GM21360 (cell line): ENCODE results near the gene H2AZ2.

ENCODE experiments used
- ATAC-seq: cut with Tn5 transposase; IDR thresholded peaks from one replicate; pipeline ENCODE4 v1.9.1; 2021; ENCODE audit warnings: mild to moderate bottlenecking, moderate library complexity; ENCODE audit not compliant: unreplicated experiment

Gene H2AZ2

DNA sequence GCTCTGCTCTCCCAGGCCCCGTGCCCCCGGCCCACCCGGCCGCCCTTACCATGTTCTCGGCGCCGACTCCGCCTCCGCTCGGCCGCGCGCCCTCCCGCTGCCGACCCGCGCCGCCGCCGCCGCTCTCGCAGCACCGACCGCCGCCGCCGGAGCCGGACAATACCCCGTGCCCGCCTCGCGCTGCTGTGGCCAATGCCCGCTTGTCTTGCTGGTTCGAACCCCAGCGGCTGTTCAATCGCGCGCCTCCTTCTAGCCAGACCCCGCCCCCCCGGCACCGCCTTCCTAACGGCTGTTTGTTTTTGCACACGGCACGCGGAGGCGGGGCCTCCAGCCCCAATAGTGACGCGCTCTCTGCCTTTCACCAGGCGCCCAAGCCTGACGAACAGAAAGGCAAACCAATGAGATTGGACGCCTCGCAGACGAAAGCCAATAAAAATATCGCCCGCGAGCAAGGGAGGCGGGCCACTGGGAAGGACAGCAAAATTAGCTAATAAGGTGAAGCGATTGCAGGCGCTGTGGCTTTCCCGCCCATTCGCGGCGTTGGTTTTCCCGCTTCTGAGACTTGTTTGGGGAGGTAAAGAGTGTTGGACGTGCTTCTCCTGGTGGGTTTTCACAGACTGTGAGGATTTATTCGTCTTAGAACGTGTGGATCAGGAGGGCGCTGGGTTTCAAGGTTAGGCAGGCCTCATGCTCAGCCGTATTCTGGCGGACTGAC, at the start of gene H2AZ2:
Gene H2AZ2, minus strand, starts transcription at position 168 of the 715 bp plus-strand sequence. Its CDS starts 116 bp downstream, at position 52.
- ATAC-seq = peak; percentile 79

DNA sequence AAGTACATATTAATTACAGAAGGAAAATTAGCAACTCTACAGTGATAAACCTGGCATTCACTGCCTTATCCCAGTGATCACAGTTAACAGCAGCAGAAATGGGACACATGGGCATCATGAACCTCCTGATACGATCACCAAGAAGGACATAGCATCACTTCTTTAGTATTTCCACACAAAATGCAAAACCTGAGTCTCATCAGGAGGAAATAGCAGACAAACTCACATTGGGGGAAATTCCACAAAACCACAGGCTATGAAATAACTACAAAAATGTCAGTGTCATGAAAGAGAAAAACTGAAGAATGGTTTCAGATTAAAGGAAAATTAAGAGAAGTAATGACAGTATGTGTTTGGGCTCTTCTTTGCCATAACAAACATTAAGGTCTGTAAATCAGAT, 49.4 kb upstream of the H2AZ2 start:
- no peak for ATAC-seq

DNA sequence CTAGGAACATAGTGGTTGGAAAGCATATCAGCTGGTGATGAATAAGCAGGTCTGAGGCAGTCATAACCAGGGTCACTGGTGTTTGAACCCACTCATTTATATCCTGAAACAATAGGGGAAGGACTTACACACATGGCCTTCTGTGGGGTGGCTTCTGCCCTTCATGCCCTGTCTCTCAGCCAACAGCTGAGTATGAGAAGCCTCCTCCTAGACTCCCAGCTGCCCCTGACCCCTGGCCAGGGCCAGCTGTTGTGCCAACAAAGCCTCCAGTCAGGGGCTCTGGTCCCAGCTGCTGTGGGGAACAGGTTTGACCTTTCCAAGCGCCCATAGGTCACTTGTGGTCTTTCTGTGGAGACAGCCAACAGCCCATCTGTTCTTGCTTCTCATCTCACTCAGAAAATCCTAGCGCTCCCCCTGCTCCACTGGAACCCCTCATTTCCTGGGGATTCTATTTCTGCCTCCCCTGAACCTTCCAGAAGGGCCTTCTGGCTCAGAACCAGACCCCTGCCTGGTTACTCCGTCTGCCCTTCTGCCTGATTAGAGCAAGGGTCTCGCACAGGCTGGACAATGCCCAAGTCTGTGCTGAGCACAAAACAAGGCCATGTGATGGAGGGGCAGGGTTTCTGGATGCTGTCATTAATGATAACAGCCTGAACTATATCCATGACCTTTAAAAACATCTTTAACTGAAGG, 47.1 kb upstream of the H2AZ2 start:
- ATAC-seq = no peak

DNA sequence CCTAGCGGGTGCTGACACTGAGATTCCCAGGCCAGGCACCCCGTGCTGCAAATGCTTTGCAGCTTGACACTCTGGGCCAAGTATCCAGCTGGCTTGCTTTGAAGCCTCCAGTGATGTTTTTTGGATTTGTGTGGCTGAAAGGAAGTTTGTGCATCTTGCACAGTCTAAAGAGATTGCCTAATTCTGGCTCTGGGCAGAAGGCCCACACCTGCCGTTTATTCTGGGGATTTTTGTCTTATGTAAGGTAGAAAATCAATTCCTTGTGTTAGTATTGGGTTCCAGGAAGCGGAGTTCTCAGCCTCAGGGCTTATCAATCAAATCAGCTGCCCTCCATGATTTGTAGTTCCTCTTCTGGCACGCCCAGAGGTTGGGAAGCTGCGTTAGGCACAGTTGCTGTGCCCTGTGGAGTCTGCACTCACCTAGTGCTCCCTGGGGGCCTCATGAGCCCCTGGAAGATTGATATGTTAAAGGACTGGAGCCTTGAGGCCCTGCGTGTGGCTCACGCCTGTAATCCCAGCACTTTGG, 45.9 kb upstream of the H2AZ2 start:
- ATAC-seq = no peak

DNA sequence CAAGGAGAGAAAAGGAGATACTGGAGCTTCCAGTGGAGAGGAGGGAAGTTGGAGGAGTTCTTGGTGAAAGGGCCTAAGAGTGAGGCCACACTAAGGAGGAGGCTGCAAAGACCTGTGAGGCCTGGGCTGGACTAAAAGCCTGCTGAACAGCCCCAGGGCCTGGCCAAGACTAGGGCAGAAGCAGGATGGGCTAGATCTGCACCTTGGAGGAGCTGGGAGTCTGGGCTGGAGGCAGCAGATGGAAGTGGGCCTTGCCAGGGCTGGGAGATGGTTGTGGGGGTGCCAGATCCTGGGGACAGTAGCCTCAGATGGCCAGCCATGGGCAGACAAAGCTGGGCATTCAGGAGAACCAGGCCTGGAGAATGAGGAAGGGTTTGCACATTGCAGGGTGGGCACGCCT, 43.9 kb upstream of the H2AZ2 start:
- no peak for ATAC-seq

DNA sequence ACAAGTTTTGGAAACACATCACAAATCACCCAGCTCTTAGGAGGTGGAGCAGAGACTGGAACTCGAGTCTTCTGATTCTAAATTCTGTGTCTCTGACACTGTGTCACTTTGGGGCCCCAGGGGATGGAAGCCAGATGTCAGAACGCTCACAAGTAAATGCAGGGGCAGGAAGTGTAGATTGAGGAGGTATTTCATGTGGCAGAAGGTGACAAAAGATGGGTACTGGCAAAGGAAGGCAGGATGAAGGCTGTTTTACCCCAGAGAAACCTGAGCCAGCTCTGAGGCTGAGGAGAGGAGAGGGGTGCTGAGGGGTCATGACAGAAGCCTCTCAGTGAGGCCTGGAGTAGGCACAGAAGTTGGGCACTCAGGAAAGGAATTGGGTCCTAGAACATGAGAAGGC, 43.5 kb upstream of the H2AZ2 start:
- no peak for ATAC-seq

DNA sequence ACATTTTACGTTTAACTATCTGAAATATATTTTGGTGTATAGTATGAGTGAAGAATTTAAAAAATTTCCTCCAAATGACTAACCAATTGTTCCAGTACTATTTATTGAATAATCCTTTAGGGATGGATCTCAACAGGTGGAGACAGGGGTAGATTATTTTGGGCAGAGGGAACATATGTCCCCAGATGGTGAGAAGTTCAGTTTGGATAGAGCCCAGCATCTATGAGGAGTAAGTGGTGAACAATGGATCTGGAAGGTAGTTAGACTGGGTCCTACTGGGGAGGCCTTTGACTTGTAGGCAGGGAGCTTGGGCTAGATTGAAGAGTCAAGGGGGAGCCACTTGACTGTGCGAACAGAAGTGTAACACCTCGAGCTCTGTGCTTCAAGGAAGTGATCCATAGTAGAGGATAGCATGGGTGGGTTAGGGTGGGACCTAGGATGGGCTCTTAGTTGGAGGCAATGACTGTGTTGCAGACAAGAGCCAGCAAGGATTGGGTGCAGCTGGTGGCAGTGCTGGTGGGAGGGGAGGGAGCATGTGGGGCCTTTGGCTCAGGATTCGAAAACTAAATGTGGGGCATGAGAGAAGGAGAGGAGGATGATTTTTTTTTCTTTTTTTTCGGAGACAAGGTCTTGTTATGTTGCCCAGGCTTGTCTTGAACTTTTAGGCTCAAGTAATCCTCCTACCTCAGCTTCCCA, 41.3 kb upstream of the H2AZ2 start:
- no peak for ATAC-seq

DNA sequence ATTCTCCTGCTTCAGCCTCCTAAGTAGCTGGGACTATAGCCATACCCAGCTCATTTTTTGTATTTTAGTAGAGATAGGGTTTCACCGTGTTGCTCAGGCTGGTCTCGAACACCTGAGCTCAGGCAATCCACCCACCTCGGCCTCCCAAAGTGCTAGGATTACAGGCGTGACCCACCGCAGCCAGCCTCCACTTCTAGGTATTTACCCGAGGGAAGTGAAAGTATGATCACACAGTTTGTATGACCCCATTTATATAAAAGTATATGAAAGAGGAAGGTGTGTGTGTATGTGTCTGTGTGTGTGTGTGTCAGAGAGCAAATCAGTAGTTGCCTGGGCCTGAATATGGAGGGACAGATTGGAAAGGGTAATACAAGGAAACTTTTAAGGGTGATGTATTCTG, 39.4 kb upstream of the H2AZ2 start:
- no peak for ATAC-seq

DNA sequence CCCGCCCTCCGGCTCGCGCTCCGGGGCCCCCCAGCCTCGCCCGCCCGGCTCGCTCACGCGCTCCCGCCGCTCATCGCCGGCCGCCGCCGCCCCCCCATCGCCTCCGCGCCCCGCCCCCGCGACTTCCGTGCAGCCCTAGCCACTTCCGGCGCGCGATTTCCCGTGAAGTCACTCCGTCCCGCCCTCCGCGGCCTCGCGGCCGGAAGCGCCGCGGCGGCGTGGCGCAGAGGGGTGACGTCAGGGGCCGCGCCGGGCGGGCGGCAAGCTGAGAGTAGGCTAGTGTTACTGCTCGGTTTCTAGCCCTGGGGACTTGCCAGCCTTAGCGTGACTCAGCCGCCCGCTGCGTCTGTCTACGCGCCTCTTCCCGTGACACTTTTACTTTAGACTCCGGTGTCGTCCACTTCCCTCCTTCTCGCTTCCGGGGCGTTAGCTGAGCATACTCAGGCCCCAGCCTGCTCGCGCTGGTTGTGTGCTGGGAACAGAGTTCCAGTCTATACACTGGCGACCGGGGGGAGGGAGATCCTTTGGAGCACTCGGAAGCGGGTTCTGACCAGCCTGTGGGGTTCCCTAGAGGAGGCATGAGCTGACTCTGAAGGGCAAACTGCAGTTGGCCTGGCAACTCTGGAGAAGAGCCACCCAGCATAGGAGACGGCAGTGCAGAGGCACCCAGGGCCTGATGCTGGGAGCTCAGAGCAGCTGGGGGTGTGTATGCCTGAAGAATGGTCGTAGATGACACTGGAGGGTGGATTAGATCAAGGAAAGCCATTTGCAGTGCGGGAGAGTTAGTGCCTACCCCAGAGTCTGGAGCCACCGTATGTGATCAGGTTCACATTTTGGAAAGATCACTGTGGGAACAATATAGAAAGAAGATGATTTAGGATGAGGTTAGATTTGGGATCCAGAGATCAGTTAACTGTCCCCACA, 37.8 kb upstream of the H2AZ2 start, which contains the start of gene PURB:
Gene PURB, minus strand, starts transcription at position 137 of the 924 bp plus-strand sequence. CDS start 182 bp downstream, outside the sequence.
- ATAC-seq = peak; percentile 86

DNA sequence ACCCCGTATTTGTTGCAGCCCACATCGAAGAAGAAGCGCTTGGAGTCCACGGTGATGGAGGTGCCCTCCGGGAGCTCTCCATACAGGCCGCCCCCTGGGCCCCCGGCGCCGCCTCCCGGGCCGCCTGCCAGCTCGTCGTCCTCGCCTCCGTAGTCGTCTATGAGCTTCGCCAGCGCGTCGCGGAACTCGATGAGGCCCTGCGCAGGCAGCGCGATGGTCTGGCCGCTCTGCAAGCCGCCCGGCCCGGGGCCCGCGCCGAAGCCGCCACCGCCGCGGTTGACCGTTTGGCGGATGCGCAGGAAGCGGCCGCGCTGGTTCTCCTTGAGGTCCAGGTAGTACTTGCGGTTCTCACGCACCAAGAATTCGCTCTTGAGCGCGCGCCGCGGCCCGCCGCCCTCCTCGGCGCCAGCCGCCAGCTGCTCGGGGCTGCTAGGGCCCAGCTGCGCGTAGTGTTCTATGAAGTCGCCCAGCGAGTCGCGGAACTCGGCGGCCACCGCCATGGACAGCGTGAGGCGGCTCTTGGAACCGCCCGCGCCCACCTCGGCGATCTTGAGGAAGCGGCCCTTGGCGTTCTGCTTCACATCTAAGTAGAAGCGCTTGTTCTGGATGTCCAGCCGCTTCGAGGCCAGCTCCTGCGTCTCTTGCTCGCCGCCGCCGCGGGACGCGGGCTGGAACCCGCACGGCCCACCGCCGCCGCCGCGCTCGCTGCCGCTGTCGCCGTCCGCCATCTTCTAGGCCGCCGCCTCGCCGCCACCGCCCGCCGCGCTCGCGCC, 36.9 kb upstream of the H2AZ2 start:
- peak; percentile 17 for ATAC-seq

DNA sequence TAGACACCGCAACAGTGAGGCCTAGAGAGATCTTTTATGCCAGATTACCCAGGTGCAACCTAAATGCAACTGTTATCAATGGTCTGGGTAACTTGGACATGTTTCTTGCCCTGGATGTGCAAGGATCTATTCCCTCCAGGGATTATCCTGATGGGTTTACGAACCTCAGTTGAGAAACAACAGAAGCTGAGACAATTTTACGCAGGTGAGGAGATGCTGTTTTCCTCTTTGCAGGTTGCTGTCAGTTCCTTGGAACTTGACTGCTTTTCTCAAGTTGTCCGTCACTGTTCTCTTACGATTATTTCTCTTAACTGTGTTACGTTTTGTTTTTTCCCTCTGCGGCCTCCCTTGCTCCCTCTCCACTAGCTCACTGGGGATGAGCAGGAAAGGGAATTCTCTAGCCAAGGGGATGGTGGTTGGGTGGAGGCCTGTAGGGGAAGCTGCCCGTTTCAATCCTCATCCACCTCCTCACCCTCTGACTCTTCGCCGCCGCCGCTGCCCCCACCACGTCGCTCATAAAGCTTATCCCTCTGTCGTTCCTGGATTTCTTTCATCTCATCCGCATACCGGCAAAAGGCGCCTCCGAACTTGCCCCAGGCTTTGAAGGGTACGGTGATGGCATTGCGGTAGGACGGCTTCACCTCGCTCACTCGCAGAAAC, 36.2 kb upstream of the H2AZ2 start:
- ATAC-seq = no peak

DNA sequence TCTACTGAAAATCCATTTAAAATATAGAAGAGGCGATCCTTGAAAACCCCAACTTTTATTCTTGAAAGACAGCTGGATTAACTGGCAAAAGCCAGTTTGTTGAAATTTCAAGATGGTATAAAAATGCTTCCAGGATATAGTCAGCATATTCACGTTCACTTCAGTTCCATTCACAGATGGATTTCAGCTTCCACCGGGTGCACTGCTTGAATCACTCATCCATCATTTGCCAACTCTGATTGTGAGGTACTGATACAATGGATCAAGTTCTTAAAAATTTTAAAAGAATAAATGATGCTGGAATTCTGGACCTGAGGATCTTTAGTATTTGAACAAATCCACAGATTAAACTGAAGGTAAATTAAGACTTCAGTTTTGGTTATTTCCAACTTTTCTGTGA, 35.0 kb upstream of the H2AZ2 start:
- ATAC-seq = no peak

DNA sequence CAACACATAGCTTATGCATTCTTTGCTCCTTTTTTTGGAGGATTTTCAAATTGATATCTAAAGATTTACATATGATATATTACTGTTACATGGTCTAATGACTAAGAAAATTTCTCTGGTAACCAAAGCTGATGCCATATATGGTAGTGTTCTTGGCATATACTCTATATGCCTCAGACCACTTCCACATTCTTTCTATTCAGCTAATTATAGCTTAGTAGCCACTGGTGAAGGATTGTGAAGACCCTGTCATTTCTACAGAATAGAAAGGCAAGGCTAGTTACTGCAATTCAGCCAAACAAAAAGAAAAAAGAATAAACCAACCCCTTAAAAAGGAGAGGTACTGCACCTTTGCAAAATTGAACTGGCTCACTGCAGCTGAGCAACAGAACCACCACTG, 33.7 kb upstream of the H2AZ2 start:
- ATAC-seq = no peak

DNA sequence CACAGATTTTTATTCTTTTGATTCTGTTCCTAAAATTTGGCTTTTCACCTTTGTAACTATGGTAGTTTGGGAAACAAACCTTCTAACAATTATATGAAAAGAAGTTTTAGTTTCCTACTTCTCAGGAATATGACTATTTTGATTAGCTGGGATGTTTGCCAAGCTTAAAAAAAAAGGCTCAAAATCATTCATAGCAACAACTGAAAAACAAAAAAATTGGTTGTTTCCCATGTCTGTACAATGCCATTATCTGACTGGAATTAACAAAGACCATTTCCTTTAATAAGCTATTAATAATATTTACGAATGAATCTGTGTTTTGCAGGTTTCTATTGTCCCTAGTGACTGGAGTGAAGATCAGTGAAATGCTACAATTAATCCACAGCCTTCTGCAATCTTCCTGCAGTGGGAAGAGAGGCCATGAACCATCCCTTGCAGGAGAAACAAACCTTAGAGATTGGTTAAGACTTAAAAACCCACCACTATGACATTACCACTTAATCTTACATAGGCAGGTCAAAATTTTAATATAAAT, 33.2 kb upstream of the H2AZ2 start:
- no peak for ATAC-seq

DNA sequence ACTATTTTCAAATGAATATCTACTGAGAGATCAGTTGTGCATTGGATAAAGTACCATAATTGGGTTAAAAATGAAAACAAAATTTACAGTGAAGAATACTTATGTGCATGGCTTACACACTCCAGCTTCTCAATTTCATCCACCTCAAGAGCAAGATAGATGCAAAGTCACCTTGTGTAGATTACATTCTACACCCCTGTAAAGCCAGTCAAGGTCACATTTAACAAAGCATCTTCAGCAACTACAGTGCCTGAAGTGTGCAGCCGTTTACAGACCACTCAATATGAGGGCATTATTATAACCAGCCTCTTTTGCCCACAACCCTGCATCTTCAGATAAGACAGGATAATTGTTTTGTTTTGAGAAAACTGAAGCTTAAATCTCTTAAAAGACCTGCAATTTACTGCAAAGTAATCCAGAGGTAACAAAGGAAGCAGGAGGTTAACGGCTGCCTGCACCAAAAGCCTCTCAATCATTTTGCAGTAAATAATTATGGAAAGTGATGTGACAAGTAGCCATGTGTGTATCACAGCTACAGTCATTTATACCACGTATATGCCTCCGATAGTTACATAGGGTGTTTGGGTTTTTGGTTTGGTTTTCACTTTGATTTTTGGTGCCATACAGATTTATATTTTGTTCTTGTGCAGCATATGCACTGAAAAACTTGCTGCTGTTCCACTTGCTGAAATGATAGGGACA, 32.6 kb upstream of the H2AZ2 start:
- no peak for ATAC-seq

DNA sequence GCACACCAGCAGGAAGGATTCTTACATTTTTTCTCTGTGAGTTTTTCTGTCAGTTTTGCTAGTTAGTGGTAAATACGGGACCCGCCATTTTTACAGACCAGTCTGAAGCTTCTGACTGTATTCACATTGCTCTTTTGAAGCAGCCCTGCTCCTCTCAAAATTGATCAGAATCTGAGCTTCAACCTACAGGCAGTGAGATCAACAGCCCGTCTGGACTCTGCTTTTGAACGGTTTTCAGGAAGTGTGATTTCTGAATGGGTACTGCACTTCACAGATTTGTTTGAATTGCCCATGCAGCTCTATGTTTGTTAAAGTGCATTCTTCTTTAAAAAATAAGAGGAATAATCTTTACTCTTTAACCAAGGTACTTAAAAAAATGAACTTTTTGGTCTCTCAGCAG, 28.5 kb upstream of the H2AZ2 start:
- no peak for ATAC-seq

DNA sequence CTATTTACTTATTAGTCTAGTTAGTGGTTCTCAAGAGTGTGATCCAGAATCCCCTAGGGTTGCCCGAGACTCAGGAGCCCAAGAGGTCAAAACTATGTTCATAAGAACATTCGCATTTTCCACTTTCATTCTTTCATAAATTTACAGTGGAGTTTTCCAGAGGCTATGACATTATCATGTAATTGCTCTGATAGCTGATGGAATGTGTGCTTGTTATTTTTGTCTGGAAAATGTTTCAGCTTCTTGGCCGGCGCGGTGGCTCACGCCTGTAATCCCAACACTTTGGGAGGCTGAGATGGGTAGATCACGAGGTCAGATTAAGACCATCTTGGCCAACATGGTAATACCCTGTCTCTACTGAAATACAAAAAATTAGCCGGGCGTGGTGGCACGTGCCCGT, 27.4 kb upstream of the H2AZ2 start:
- no peak for ATAC-seq

DNA sequence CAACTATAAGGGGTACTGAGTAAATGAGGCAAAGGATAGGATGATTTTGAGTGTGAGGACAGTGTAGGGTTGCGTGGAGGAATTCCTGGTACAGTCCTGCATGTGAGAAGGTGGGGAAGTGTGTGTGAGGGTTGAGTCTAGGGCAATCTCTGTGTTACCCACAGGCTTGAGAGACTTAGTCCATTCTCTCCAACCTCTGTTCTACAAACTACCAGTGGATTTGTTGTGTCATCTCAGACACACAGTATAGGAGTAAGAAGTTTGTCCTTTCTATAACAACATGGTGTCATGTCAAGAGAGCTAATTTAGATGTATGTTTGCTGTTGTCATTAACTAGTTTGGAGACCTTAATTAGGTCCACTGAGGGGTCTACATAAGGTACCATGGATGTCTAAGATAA, 24.9 kb upstream of the H2AZ2 start:
- ATAC-seq = no peak
